OCI-LY1 (cell line): ENCODE measurements around the gene LAYN.
A peak's percentile ranks its signal among the peaks of the same experiment; 100 is the strongest.

Experiments used
- H2AFZ ChIP-seq: fragments of 200-600 bp; sonication (generic), shearing (Covaris generic); 2 replicates; pipeline ENCODE4 v1.6.0; 2014; ENCODE audit warnings: antibody characterized with exemption, mild to moderate bottlenecking, low read length
- H3F3A ChIP-seq: fragments of 200-600 bp; sonication (generic), shearing (Covaris generic); 2 replicates; pipeline ENCODE4 v1.6.0; 2014; ENCODE audit warnings: mild to moderate bottlenecking, antibody characterized with exemption, low read length, moderate library complexity; ENCODE audit not compliant: insufficient read depth
- H3K27ac ChIP-seq: fragments of 200-600 bp; sonication (generic); 2 replicates; pipeline ENCODE4 v1.5.1; 2014; ENCODE audit warnings: low read length, mixed run types, mild to moderate bottlenecking, low read depth; ENCODE audit not compliant: poor library complexity, severe bottlenecking
- H3K27me3 ChIP-seq: fragments of 200-600 bp; sonication (generic); 2 replicates; pipeline ENCODE4 v1.6.0; 2014; ENCODE audit warnings: antibody characterized with exemption, mild to moderate bottlenecking, low read length, moderate library complexity; ENCODE audit not compliant: insufficient read depth
- H3K36me3 ChIP-seq: fragments of 200-600 bp; sonication (generic); 2 replicates; pipeline ENCODE4 v1.6.1; 2014; ENCODE audit warnings: mild to moderate bottlenecking, antibody characterized with exemption, low read length, moderate library complexity, mixed read lengths; ENCODE audit not compliant: insufficient read depth
- H3K4me1 ChIP-seq: fragments of 200-600 bp; sonication (generic); 2 replicates; pipeline ENCODE4 v1.5.1; 2014; ENCODE audit warnings: mild to moderate bottlenecking, low read length, moderate library complexity; ENCODE audit not compliant: insufficient read depth, severe bottlenecking
- H3K4me2 ChIP-seq: fragments of 200-600 bp; sonication (generic), shearing (Covaris generic); 2 replicates; pipeline ENCODE4 v1.6.1; 2014; ENCODE audit warnings: low read length
- H3K4me3 ChIP-seq: fragments of 200-600 bp; sonication (generic); 2 replicates; pipeline ENCODE4 v1.5.1; 2014; ENCODE audit warnings: low read length, low read depth, mild to moderate bottlenecking, mixed read lengths; ENCODE audit not compliant: poor library complexity, severe bottlenecking
- H3K79me2 ChIP-seq: fragments of 200-600 bp; shearing (Covaris generic); 2 replicates; pipeline ENCODE4 v1.6.1; 2016; ENCODE audit warnings: mixed run types, low read length, mixed read lengths; ENCODE audit not compliant: insufficient read depth
- H3K9ac ChIP-seq: fragments of 200-600 bp; sonication (generic), shearing (Covaris generic); 2 replicates; pipeline ENCODE4 v1.6.1; 2014; ENCODE audit warnings: mild to moderate bottlenecking, low read length, mixed read lengths
- H3K9me2 ChIP-seq: fragments of 200-600 bp; sonication (generic), shearing (Covaris generic); 2 replicates; pipeline ENCODE4 v1.6.1; 2014; ENCODE audit warnings: low read depth, mild to moderate bottlenecking, low read length, mixed read lengths
- H3K9me3 ChIP-seq: fragments of 200-600 bp; shearing (Covaris generic); 2 replicates; pipeline ENCODE4 v1.6.1; 2014; ENCODE audit warnings: low read length, mixed read lengths
- H4K20me1 ChIP-seq: fragments of 200-600 bp; sonication (generic), shearing (Covaris generic); 2 replicates; pipeline ENCODE4 v1.6.0; 2016; ENCODE audit warnings: mild to moderate bottlenecking, low read length; ENCODE audit not compliant: insufficient read depth
- CTCF ChIP-seq: fragments of 200-600 bp; sonication (generic), shearing (Covaris generic); IDR thresholded peaks from 2 replicates; pipeline ENCODE4 v1.5.1; 2017; ENCODE audit warnings: mild to moderate bottlenecking, antibody characterized with exemption, low read length, moderate library complexity, mixed read lengths
- EZH2 ChIP-seq: fragments of 200-600 bp; sonication (generic), shearing (Covaris generic); IDR thresholded peaks from 2 replicates; pipeline ENCODE4 v1.8.0; 2017; ENCODE audit warnings: borderline replicate concordance, mixed run types, mild to moderate bottlenecking, antibody characterized with exemption, low read length, moderate library complexity, mixed read lengths

LAYN gene

GRCh38 chr11:111582163-111582562 is 41.6 kb downstream of the LAYN start:
- no peak overlapping the region for H3K4me2 ChIP-seq
- H2AFZ ChIP-seq = no peak overlapping the region
- H3K79me2 ChIP-seq = no peaks in the 10 kb centered on the region
- peaks cover 25% of the 10 kb centered on the region for H3K4me1 ChIP-seq
- H4K20me1 ChIP-seq = no peaks in the 10 kb centered on the region
- no peak overlapping the region for H3K4me3 ChIP-seq
- no peaks in the 10 kb centered on the region for H3K9me2 ChIP-seq
- no peaks in the 10 kb centered on the region for H3K36me3 ChIP-seq
- no peak overlapping the region for H3K27ac ChIP-seq
- TF ChIP-seq CTCF (no peak), EZH2 (no peak)
- no peaks in the 10 kb centered on the region for H3F3A ChIP-seq
- no peaks in the 10 kb centered on the region for H3K27me3 ChIP-seq
- no peak overlapping the region for H3K9ac ChIP-seq
- no peaks in the 10 kb centered on the region for H3K9me3 ChIP-seq

GRCh38 chr11:111582881-111583280 is 42.4 kb downstream of the LAYN start:
- Histone ChIP-seq H3K4me3 (no peak overlapping the region), H3K4me1 (peaks cover 25% of the 10 kb centered on the region), H3K4me2 (no peak overlapping the region), H3K79me2 (no peaks in the 10 kb centered on the region), H4K20me1 (no peaks in the 10 kb centered on the region), H3F3A (no peaks in the 10 kb centered on the region), H2AFZ (no peak overlapping the region), H3K36me3 (no peaks in the 10 kb centered on the region), H3K27me3 (no peaks in the 10 kb centered on the region), H3K9me2 (no peaks in the 10 kb centered on the region), H3K9ac (no peak overlapping the region), H3K27ac (no peak overlapping the region), H3K9me3 (no peaks in the 10 kb centered on the region)
- TF ChIP-seq CTCF (no peak), EZH2 (no peak)

- Histone ChIP-seq H3K9me3 (no peaks in the 10 kb centered on the region), H4K20me1 (no peaks in the 10 kb centered on the region), H3K4me1 (peaks cover 25% of the 10 kb centered on the region), H3K9me2 (no peaks in the 10 kb centered on the region), H3K27ac (no peak overlapping the region), H2AFZ (peak overlapping the region; percentile 40; the same call in 1 of the 2 replicates), H3K4me3 (no peak overlapping the region), H3K4me2 (peak overlapping the region; percentile 4; the same call in 1 of the 2 replicates), H3F3A (no peaks in the 10 kb centered on the region), H3K79me2 (no peaks in the 10 kb centered on the region), H3K9ac (no peak overlapping the region), H3K36me3 (no peaks in the 10 kb centered on the region), H3K27me3 (no peaks in the 10 kb centered on the region)
- no peak for TF ChIP-seq CTCF
- TF ChIP-seq EZH2 = no peak
Measured at GRCh38 chr11:111585371-111585770, 44.9 kb downstream of the LAYN start.
